Naive B cell (primary cell): ENCODE data around the gene CTNNA2. TPM values are rescaled to one million over a fixed set of nuclear protein-coding genes. Genes with fewer than 3 reads are reported as not detected.

Experiments
- ATAC-seq, 2 donors: fragments of 150-1000 bp; cut with Tn5 transposase; 2 replicates each; pipeline ENCODE4 v1.10.0; 2021; ENCODE audit warnings: low read depth in 2 of 2, mild to moderate bottlenecking in 2 of 2, moderate library complexity in 2 of 2
- DNase-seq: peaks from one replicate; pipeline ENCODE4 v3.0.0; 2022
- H3K27ac Mint-ChIP-seq, 6 donors: one replicate each; pipeline ENCODE4 v1.8.0; 2020 to 2022; ENCODE audit warnings: mild to moderate bottlenecking in 6 of 6, mixed read lengths in 6 of 6, moderate library complexity in 5 of 6, inconsistent platforms in 2 of 6
- H3K27me3 Mint-ChIP-seq, 3 donors: one replicate each; pipeline ENCODE4 v1.8.0; 2021 to 2022; ENCODE audit warnings: mixed read lengths in 3 of 3, mild to moderate bottlenecking in 1 of 3
- H3K36me3 Mint-ChIP-seq, 2 donors: one replicate each; pipeline ENCODE4 v1.8.0; 2020 to 2022; ENCODE audit warnings: mixed read lengths in 2 of 2, inconsistent platforms in 1 of 2, mild to moderate bottlenecking in 1 of 2
- H3K4me1 Mint-ChIP-seq, 3 donors: one replicate each; pipeline ENCODE4 v1.8.0; 2020 to 2022; ENCODE audit warnings: mixed read lengths in 3 of 3, inconsistent platforms in 1 of 3, mild to moderate bottlenecking in 1 of 3, moderate library complexity in 1 of 3
- H3K4me3 Mint-ChIP-seq, 8 donors: one replicate each; pipeline ENCODE4 v1.8.0; 2020 to 2022; ENCODE audit warnings: mild to moderate bottlenecking in 8 of 8, mixed read lengths in 8 of 8, moderate library complexity in 8 of 8, inconsistent platforms in 2 of 8
- H3K9me3 Mint-ChIP-seq, 7 donors: one replicate each; pipeline ENCODE4 v1.8.0; 2020 to 2022; ENCODE audit warnings: mixed read lengths in 7 of 7, mild to moderate bottlenecking in 5 of 7, inconsistent platforms in 2 of 7, moderate library complexity in 1 of 7
- polyA plus RNA-seq, 6 donors: library from polyadenylated mRNA; unstranded; fragments of 300-500 nt; fragmentation: Illumina TruSeq; gene quantifications; one replicate each; pipeline ENCODE4 v1.2.3, GENCODE V29; 2021; ENCODE audit warnings: low read depth in 6 of 6

Gene CTNNA2
- polyA plus RNA-seq, 6 donors from 2014 or later, result not detected

DNA sequence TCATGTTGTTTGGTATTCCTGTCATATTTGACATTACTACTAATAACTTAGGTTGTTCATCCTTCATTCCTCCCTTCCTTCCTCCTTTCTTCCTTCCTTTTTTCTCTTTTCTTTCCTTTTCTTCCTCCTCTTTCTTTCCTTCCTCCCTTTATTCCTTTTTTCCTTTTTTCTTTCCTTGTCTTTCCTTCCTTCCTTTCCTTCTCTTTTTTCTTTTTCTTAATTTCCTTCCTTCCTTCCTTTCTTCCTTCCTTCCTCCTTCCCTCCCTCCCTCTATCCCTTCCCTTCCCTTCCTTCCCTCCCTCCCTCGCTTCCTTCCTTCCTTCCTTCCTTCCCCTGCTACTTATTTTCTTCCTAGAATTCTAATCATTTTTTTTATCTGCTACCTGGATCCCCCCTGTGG, 66.1 kb downstream of the CTNNA2 start:
- ATAC-seq (no peak), DNase-seq (no peak)
- no peak overlapping the region for H3K27ac Mint-ChIP-seq
- no peaks in the 10 kb centered on the region for H3K27me3 Mint-ChIP-seq
- peaks cover 0 to 8% (median 0%) of the 10 kb centered on the region in 7 donors for H3K9me3 Mint-ChIP-seq
- H3K4me1 Mint-ChIP-seq, result no peaks in the 10 kb centered on the region
- no peaks in the 10 kb centered on the region for H3K36me3 Mint-ChIP-seq
- H3K4me3 Mint-ChIP-seq, result no peak overlapping the region

DNA sequence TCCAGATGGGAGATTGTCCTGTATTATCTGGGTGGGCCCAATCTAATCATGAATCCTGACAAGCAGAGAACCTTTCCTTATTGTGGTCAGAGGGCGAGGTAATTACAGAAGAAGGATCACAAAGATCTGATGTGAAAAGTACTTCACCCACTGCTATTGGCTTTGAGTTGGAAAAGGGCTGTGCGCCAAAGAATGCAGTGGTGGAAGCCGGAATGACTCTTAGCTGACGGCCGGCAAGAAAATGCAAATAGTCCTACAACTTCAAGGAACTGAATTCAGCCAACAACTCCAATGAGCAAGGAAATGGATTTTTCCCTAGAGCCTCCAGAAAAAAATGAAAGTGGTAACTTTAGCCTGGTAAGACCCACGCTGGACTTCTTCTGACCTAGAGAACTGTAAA, 67.3 kb downstream of the CTNNA2 start:
- no peaks in the 10 kb centered on the region for H3K4me1 Mint-ChIP-seq
- DNase-seq, result no peak
- H3K9me3 Mint-ChIP-seq, result peaks cover 0 to 3% (median 0%) of the 10 kb centered on the region in 7 donors
- H3K4me3 Mint-ChIP-seq, result no peak overlapping the region
- H3K36me3 Mint-ChIP-seq, result no peaks in the 10 kb centered on the region
- no peaks in the 10 kb centered on the region for H3K27me3 Mint-ChIP-seq
- ATAC-seq, result no peak
- no peak overlapping the region for H3K27ac Mint-ChIP-seq

- no peak for DNase-seq
Measured at GRCh38 chr2:79585701-79586433, 73.0 kb downstream of the CTNNA2 start.

DNA sequence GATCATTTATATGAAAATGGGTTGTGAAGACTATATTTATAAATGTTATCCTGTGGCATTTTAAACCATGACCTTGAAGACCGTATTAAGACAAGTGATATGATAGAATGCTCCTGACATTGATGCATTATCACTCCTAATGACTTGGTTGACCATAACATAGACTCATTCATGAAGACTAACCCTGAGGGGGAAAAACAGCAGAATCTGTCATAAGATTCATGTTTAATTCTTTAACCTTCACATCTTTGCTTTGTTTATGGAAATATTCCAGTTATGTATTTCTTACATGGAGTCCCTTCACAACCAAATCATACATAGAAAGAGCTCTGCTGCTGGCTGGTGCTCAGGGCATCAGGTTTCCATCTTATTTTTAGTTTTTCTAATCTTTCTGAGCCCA, 78.4 kb downstream of the CTNNA2 start:
- Mint-ChIP-seq H3K4me3 (no peak overlapping the region), H3K27ac (no peak overlapping the region), H3K27me3 (peaks cover 0 to 1% (median 0%) of the 10 kb centered on the region in 3 donors), H3K36me3 (no peaks in the 10 kb centered on the region), H3K9me3 (peaks cover 0 to 10% (median 3%) of the 10 kb centered on the region in 7 donors), H3K4me1 (no peaks in the 10 kb centered on the region)
- no peak for DNase-seq
- no peak for ATAC-seq

More at GRCh38 chr2:79585701-79586433, 73.0 kb downstream of the CTNNA2 start:
- ATAC-seq, result no peak
- peaks cover 0 to 5% (median 0%) of the 10 kb centered on the region in 3 donors for H3K27me3 Mint-ChIP-seq
- peak overlapping the region in 1 of 8 donors; percentile 10 for H3K4me3 Mint-ChIP-seq
- H3K9me3 Mint-ChIP-seq, result peaks cover 0 to 10% (median 4%) of the 10 kb centered on the region in 7 donors
- H3K27ac Mint-ChIP-seq, result no peak overlapping the region
- no peaks in the 10 kb centered on the region for H3K4me1 Mint-ChIP-seq
- H3K36me3 Mint-ChIP-seq, result no peaks in the 10 kb centered on the region

DNA sequence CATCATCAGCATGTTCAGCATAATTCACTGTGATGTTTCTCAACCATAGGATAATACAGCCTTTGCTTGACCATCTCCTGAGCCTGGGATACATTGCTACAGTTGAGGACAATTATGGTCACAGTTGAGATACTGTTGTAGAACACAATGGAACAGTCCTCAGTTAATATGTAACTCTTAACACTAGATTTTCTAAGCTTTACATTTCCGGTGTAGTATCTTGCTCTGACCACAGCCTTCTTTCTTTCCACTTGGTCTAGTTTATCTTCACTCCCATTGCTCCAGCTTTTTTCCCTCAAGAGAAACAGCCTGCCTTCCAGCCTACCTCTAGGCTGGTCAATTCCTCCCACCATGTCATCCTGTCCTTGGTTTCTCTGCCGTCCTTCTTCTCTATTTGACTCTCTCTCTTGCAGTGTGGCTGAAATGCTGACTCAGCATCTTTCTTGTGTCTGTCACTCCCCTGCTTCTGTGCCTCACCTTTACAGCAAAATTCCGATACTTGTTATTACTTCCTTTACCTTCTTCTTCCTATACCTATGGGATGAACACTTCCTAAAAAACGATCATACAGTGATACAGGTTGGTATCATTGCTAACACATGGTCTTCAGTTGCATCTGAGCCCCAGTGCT, 80.5 kb downstream of the CTNNA2 start:
- no peaks in the 10 kb centered on the region for H3K4me1 Mint-ChIP-seq

GRCh38 chr2:79596403-79596802, 83.6 kb downstream of the CTNNA2 start:
- H3K4me1 Mint-ChIP-seq, result no peaks in the 10 kb centered on the region
- ATAC-seq, result no peak
- H3K27ac Mint-ChIP-seq, result no peak overlapping the region
- no peaks in the 10 kb centered on the region for H3K36me3 Mint-ChIP-seq
- no peak for DNase-seq
- no peak overlapping the region for H3K4me3 Mint-ChIP-seq
- no peaks in the 10 kb centered on the region for H3K27me3 Mint-ChIP-seq
- H3K9me3 Mint-ChIP-seq, result peaks cover 3 to 7% (median 4%) of the 10 kb centered on the region in 7 donors

More for the DNA sequence above, 80.5 kb downstream of the CTNNA2 start:
- no peak for DNase-seq
- Mint-ChIP-seq H3K9me3 (peaks cover 0 to 5% (median 4%) of the 10 kb centered on the region in 7 donors), H3K27me3 (no peaks in the 10 kb centered on the region), H3K36me3 (no peaks in the 10 kb centered on the region), H3K4me3 (no peak overlapping the region), H3K27ac (no peak overlapping the region)
- no peak for ATAC-seq

GRCh38 chr2:79604748-79605147, 91.9 kb downstream of the CTNNA2 start:
- Mint-ChIP-seq H3K36me3 (no peaks in the 10 kb centered on the region), H3K9me3 (peaks cover 0 to 6% (median 0%) of the 10 kb centered on the region in 7 donors), H3K27ac (no peak overlapping the region), H3K4me1 (no peaks in the 10 kb centered on the region), H3K4me3 (no peak overlapping the region), H3K27me3 (no peaks in the 10 kb centered on the region)
- DNase-seq (no peak), ATAC-seq (no peak)

- no peaks in the 10 kb centered on the region for H3K4me1 Mint-ChIP-seq
- H3K4me3 Mint-ChIP-seq, result no peak overlapping the region
- DNase-seq, result no peak
- H3K36me3 Mint-ChIP-seq, result no peaks in the 10 kb centered on the region
- H3K9me3 Mint-ChIP-seq, result peaks cover 0 to 3% (median 0%) of the 10 kb centered on the region in 7 donors
- H3K27ac Mint-ChIP-seq, result no peak overlapping the region
- ATAC-seq, result no peak
- no peaks in the 10 kb centered on the region for H3K27me3 Mint-ChIP-seq
Measured at GRCh38 chr2:79611448-79612016, 98.7 kb downstream of the CTNNA2 start.

DNA sequence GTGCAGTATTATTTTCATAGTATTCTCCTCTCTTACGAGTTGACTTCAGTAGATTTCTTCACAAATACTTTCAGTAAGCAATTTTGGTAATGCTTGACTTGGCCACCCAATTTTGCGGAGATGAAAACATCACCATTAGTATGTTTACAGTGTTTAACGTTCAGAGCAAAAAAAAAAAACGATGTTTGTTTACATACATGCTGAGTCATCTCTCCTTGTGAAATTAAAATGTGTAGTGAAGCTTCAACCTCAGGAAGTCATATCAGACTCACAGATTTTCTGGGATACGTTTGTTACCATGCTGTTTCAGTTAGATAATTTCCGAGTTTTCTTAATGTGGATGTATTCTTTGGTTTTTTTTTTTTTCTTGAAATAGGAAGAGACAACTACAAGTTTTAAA, 100.1 kb downstream of the CTNNA2 start:
- DNase-seq (no peak), ATAC-seq (no peak)
- Mint-ChIP-seq H3K27ac (no peak overlapping the region), H3K4me3 (no peak overlapping the region), H3K4me1 (no peaks in the 10 kb centered on the region), H3K27me3 (no peaks in the 10 kb centered on the region), H3K36me3 (no peaks in the 10 kb centered on the region), H3K9me3 (peaks cover 0 to 3% (median 0%) of the 10 kb centered on the region in 7 donors)

- no peak overlapping the region for H3K4me3 Mint-ChIP-seq
- no peak for ATAC-seq
- no peaks in the 10 kb centered on the region for H3K27me3 Mint-ChIP-seq
- no peak overlapping the region for H3K27ac Mint-ChIP-seq
- no peak for DNase-seq
- H3K36me3 Mint-ChIP-seq, result no peaks in the 10 kb centered on the region
- no peaks in the 10 kb centered on the region for H3K4me1 Mint-ChIP-seq
- peaks cover 0 to 9% (median 0%) of the 10 kb centered on the region in 7 donors for H3K9me3 Mint-ChIP-seq
Measured at GRCh38 chr2:79619442-79619841, 106.6 kb downstream of the CTNNA2 start.

- Mint-ChIP-seq H3K4me3 (no peak overlapping the region), H3K4me1 (no peaks in the 10 kb centered on the region), H3K36me3 (no peaks in the 10 kb centered on the region), H3K27me3 (no peaks in the 10 kb centered on the region), H3K27ac (no peak overlapping the region), H3K9me3 (peaks cover 0 to 9% (median 0%) of the 10 kb centered on the region in 7 donors)
- no peak for DNase-seq
- ATAC-seq, result no peak
Measured at GRCh38 chr2:79619976-79620375, 107.1 kb downstream of the CTNNA2 start.

DNA sequence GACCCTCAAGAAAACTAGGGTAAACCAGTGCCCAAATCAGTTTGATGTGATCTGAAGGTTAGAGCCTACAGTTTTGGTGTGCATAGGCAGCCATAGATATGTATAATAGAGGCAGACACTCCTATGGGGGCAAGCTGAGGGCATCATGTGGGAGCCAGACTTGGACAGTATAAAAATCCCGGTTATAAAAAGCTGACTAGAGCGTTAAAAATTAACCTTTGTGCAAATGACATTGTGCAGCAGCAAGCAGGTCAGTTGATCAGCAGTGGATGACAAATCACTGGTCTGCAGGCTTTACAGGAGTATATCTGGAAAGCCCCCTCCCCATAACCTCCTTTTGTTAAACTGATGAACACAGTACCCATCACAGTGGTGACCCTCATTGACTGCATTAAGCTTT, 107.8 kb downstream of the CTNNA2 start:
- no peak overlapping the region for H3K27ac Mint-ChIP-seq
- no peak for ATAC-seq
- no peak overlapping the region for H3K4me3 Mint-ChIP-seq
- H3K4me1 Mint-ChIP-seq, result no peaks in the 10 kb centered on the region
- no peaks in the 10 kb centered on the region for H3K36me3 Mint-ChIP-seq
- no peak for DNase-seq
- H3K9me3 Mint-ChIP-seq, result peaks cover 0 to 9% (median 0%) of the 10 kb centered on the region in 7 donors
- H3K27me3 Mint-ChIP-seq, result no peaks in the 10 kb centered on the region

GRCh38 chr2:79621252-79621651, 108.4 kb downstream of the CTNNA2 start:
- H3K36me3 Mint-ChIP-seq, result no peaks in the 10 kb centered on the region
- peaks cover 0 to 9% (median 2%) of the 10 kb centered on the region in 7 donors for H3K9me3 Mint-ChIP-seq
- no peak overlapping the region for H3K27ac Mint-ChIP-seq
- no peaks in the 10 kb centered on the region for H3K4me1 Mint-ChIP-seq
- ATAC-seq (no peak), DNase-seq (no peak)
- H3K4me3 Mint-ChIP-seq, result no peak overlapping the region
- no peaks in the 10 kb centered on the region for H3K27me3 Mint-ChIP-seq

- H3K4me1 Mint-ChIP-seq, result no peaks in the 10 kb centered on the region
Measured at GRCh38 chr2:79621755-79622154, 108.9 kb downstream of the CTNNA2 start.

More at GRCh38 chr2:79621755-79622154, 108.9 kb downstream of the CTNNA2 start:
- Mint-ChIP-seq H3K27ac (no peak overlapping the region), H3K27me3 (no peaks in the 10 kb centered on the region), H3K9me3 (peaks cover 0 to 13% (median 5%) of the 10 kb centered on the region in 7 donors), H3K36me3 (no peaks in the 10 kb centered on the region), H3K4me3 (no peak overlapping the region)
- no peak for ATAC-seq
- DNase-seq, result no peak
